ENCODE results near the gene TLR5.
A peak's percentile ranks its signal among the peaks of the same experiment; 100 is the strongest.

DNA sequence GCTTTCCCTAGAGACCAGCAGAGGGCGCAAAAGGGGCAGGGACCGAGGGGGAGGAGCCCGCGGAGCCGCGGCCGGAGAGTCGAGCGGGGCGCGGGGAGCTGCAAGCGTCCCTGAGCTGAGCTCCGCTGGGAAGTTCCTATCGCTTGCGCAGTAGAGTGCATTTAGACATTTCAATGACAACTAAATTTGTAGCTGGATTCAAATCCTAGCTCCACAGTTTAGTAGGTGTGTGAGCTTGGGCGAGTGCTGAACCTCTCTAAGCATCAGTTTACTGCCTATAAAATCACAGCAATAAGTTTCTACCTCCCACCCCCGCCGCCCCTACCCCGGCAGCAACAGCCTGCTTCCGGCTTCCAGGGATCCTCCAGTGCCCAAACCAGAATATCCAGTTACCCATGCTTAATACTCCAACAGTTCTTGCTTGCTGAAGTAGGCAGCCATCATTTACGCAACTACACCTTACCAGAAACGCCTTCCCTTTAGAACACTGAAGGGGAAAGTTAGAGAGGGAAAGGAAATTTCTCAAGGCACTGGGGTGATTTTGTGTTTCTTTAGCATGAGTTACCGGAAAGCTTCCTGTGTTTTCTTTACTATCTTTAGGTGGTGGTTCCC lies 9.1 kb downstream of the TLR5 start:
- TF ChIP-seq, protein P1, sequence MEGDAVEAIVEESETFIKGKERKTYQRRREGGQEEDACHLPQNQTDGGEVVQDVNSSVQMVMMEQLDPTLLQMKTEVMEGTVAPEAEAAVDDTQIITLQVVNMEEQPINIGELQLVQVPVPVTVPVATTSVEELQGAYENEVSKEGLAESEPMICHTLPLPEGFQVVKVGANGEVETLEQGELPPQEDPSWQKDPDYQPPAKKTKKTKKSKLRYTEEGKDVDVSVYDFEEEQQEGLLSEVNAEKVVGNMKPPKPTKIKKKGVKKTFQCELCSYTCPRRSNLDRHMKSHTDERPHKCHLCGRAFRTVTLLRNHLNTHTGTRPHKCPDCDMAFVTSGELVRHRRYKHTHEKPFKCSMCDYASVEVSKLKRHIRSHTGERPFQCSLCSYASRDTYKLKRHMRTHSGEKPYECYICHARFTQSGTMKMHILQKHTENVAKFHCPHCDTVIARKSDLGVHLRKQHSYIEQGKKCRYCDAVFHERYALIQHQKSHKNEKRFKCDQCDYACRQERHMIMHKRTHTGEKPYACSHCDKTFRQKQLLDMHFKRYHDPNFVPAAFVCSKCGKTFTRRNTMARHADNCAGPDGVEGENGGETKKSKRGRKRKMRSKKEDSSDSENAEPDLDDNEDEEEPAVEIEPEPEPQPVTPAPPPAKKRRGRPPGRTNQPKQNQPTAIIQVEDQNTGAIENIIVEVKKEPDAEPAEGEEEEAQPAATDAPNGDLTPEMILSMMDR (IDR thresholded peaks at IDR 0.05): peak in 11 of 12 donors; percentile 92 to 99 (median 96)
- no peak for TF ChIP-seq POLR2A (IDR thresholded peaks at IDR 0.05)

Measured in heart left ventricle (tissue), 13 donors.